ENCODE measurements around the gene RPA1. TPM values are rescaled to one million over a fixed set of nuclear protein-coding genes. Genes with fewer than 3 reads are reported as not detected.
"Not testable (repeated sequence)": the region's sequence is repeated elsewhere in the genome, so short reads cannot be mapped to it uniquely, and the experiment has no call there.

Gene RPA1
- total RNA-seq, 1 donor from 2014 or later, result 30.9 TPM

DNA sequence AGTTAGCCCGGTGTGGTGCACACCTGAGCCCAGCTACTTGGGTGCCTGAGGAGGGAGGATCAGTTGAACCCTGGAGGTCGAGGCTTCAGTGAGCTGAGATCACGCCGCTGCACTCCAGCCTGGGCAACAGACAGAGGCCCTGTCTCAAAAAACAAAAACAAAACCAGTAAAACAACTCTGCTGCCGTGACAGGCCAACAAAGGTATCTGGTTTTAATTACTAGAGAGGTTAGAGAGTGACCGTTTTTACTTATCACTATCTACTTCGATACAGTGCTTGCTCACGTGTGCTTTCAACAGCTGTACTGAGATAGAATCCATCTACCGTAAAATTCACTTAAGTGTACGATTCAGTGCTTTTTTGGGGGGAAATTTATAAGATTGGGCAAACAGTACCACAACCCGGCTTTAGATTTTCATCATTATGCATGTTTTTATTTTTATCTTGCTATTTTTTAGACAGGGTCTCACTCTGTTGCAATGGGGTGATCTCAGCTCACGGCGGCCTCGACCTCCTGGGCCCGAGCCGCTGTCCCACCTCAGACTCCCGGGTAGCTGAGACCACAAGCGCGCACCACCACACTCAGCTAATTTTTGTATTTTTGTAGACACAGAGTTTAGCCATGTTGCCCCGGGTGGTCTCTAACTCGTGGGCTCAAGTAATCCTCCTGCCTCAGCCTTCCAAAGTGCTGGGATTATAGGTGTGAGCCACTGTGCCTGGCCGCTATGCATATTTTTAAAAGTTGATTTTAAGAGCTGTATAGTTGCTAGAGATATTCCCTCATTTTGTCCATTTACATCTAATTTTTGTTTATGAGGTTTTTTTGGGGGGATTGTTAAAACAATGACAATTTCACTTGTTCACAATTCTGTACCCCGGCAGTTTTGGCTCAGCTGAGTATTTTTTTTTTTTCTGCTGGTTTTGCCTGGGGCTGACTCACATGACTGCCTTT is 37.0 kb upstream of the RPA1 start:
- intact Hi-C loops (cut with DNase I), result no loop called here
- peak overlapping the region; percentile 57 for H3K27ac ChIP-seq

DNA sequence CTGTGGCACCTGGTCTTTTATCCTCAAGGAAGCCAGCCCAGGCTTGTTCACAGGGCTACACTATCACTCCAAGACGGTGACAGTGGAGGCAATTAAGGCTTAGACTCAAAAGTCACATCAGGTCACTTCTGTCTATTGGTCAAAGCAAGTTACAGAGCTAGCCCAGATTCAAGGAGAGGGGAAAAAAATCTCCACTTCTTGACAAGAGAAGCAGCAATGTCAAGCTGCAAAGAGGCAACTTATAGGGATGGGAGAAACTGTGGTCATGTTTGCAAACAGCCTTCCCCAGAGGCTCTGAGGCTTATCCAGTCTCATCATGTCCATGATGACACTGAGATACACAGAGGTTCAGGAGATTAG is 36.4 kb upstream of the RPA1 start:
- DNase-seq (ENCODE audit: extremely low spot score in 2 of 2), result no peak
- H3K9me3 ChIP-seq, result no peaks in the 10 kb centered on the region
- H3K4me3 ChIP-seq, result no peak overlapping the region
- intact Hi-C loops (cut with DNase I), result no loop called here
- H3K4me1 ChIP-seq, result no peaks in the 10 kb centered on the region
- no peaks in the 10 kb centered on the region for H3K36me3 ChIP-seq
- TF ChIP-seq, protein P1, sequence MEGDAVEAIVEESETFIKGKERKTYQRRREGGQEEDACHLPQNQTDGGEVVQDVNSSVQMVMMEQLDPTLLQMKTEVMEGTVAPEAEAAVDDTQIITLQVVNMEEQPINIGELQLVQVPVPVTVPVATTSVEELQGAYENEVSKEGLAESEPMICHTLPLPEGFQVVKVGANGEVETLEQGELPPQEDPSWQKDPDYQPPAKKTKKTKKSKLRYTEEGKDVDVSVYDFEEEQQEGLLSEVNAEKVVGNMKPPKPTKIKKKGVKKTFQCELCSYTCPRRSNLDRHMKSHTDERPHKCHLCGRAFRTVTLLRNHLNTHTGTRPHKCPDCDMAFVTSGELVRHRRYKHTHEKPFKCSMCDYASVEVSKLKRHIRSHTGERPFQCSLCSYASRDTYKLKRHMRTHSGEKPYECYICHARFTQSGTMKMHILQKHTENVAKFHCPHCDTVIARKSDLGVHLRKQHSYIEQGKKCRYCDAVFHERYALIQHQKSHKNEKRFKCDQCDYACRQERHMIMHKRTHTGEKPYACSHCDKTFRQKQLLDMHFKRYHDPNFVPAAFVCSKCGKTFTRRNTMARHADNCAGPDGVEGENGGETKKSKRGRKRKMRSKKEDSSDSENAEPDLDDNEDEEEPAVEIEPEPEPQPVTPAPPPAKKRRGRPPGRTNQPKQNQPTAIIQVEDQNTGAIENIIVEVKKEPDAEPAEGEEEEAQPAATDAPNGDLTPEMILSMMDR (IDR thresholded peaks at IDR 0.05), result no peak
- TF ChIP-seq POLR2A (IDR thresholded peaks at IDR 0.05) (no peak), POLR2AphosphoS5 (IDR thresholded peaks at IDR 0.05; ENCODE audit: insufficient read depth in 1 of 2, low read depth in 1 of 2) (peak in 1 of 2 donors; percentile 73)
- H3K27ac ChIP-seq, result peak overlapping the region; percentile 57
- no peaks in the 10 kb centered on the region for H3K27me3 ChIP-seq

More for the DNA sequence above, 37.0 kb upstream of the RPA1 start:
- Histone ChIP-seq H3K36me3 (no peaks in the 10 kb centered on the region), H3K9me3 (no peaks in the 10 kb centered on the region), H3K27me3 (no peaks in the 10 kb centered on the region), H3K4me1 (peaks cover 5% of the 10 kb centered on the region), H3K4me3 (no peak overlapping the region)
- no peak for TF ChIP-seq POLR2AphosphoS5 (IDR thresholded peaks at IDR 0.05; ENCODE audit: insufficient read depth in 1 of 2, low read depth in 1 of 2)
- TF ChIP-seq, protein P1 (IDR thresholded peaks at IDR 0.05), result no peak
- TF ChIP-seq POLR2A (IDR thresholded peaks at IDR 0.05), result no peak
- DNase-seq (ENCODE audit: extremely low spot score in 2 of 2), result no peak

DNA sequence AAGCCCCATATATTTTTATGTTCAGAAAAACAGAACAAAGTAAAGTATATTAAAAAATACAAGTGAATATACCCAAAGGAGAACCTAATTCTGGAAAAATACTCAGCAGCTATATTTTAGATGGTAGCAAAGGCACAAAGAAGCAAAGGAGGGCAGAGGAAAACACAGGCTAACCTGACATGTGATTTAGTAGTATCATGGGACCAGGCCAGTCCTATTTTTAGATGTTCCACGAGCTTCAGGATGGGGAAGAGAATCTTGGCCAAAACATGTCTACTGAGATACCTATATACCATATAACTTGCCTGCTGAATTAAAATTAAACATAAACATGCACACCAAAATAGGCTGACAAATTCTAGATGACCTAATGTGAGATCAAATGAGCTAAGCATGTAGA is 33.0 kb upstream of the RPA1 start:
- no peak for DNase-seq (ENCODE audit: extremely low spot score in 2 of 2)
- peaks cover 0 to 10% of the 10 kb centered on the region in 2 donors for H3K36me3 ChIP-seq
- H3K27me3 ChIP-seq, result no peaks in the 10 kb centered on the region
- intact Hi-C loops (cut with DNase I), result no loop called here
- TF ChIP-seq, protein P1 (IDR thresholded peaks at IDR 0.05), result no peak
- peak in 1 of 2 donors; percentile 86 for TF ChIP-seq POLR2AphosphoS5 (IDR thresholded peaks at IDR 0.05; ENCODE audit: insufficient read depth in 1 of 2, low read depth in 1 of 2)
- no peak for TF ChIP-seq POLR2A (IDR thresholded peaks at IDR 0.05)
- H3K27ac ChIP-seq, result peak overlapping the region; percentile 64
- H3K4me1 ChIP-seq, result no peaks in the 10 kb centered on the region
- no peaks in the 10 kb centered on the region for H3K9me3 ChIP-seq
- H3K4me3 ChIP-seq, result no peak overlapping the region

DNA sequence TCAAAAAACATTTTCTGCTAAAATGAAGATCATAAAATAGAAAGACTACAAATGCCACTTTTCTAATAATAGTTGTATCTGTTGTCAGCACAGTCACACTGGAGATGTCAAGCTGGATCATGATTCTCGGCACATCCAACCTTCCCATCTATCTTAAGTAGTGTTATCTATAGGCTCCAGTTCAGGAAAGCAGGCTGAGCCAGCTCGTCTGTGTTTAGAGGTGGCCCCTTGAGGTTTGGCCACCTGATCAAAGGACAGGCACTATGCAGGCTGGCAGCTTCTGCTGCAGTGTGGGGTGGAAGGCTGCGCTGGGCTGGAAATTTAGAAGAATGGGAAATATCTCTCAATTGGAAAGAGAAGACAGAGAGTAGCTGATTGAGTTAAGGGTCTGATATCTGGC is 32.5 kb upstream of the RPA1 start:
- intact Hi-C loops (cut with DNase I), result no loop called here
- Histone ChIP-seq H3K4me1 (no peaks in the 10 kb centered on the region), H3K27me3 (no peaks in the 10 kb centered on the region), H3K4me3 (no peak overlapping the region), H3K27ac (peak overlapping the region; percentile 41), H3K36me3 (peaks cover 0 to 10% of the 10 kb centered on the region in 2 donors), H3K9me3 (no peaks in the 10 kb centered on the region)
- TF ChIP-seq POLR2A (IDR thresholded peaks at IDR 0.05), result no peak
- TF ChIP-seq, protein P1 (IDR thresholded peaks at IDR 0.05), result no peak
- TF ChIP-seq POLR2AphosphoS5 (IDR thresholded peaks at IDR 0.05; ENCODE audit: insufficient read depth in 1 of 2, low read depth in 1 of 2), result no peak
- no peak for DNase-seq (ENCODE audit: extremely low spot score in 2 of 2)

DNA sequence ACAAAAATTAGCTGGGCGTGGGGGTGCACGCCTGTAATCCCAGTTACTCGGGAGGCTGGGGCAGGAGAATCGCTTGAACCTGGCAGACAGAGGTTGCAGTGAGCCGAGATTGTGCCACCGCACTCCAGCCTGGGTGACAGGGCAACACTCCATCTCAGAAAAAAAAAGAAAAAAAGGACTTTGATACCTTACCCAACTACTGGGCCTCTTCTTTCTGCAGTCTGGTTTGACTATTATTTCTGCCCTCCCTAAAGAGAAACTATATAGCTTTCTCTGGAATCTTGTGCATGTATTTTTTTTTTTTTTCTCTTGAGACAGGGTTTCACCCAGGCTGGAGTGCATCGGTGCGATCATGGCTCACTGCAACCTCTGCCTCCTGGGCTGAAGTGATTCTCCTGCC is 32.0 kb upstream of the RPA1 start:
- H3K27me3 ChIP-seq; H3K4me1 ChIP-seq; intact Hi-C loops (cut with DNase I); H3K4me3 ChIP-seq; H3K9me3 ChIP-seq; H3K27ac ChIP-seq; DNase-seq (ENCODE audit: extremely low spot score in 2 of 2): not testable (repeated sequence)
- peaks cover 0 to 13% of the 10 kb centered on the region in 2 donors for H3K36me3 ChIP-seq
